IMR-90 (cell line): ENCODE results near the gene THRA. TPM values are rescaled to one million over a fixed set of nuclear protein-coding genes. Genes with fewer than 3 reads are reported as not detected.

Experiments used
- ATAC-seq: fragments of 200-7000 bp; cut with Tn5 transposase; 2 replicates; pipeline ENCODE4 v1.9.1; 2020; ENCODE audit warnings: low read depth, mild to moderate bottlenecking, moderate library complexity
- BruUV-seq: library from RNA; stranded (reverse); fragments of 400-500 nt; replicated peaks from 2 replicates; lab custom pipeline; 2021; lab: Mats Ljungman, UMichigan
- CTCF ChIA-PET: fragments of 300-600 bp; formaldehyde crosslinking; extraction: SDS; loops from one replicate; lab custom pipeline; 2021; ENCODE audit warnings: antibody characterized with exemption; lab: Yijun Ruan, JAX
- POLR2A ChIA-PET: fragments of 300-600 bp; sonication (Branson Sonifier 250); formaldehyde crosslinking; loops from one replicate; lab custom pipeline; 2022; ENCODE audit warnings: antibody characterized with exemption; ENCODE audit not compliant: unreplicated experiment; lab: Charles Lee
- DNase-seq: peaks from one replicate; pipeline ENCODE4 v3.0.0; 2013
- H2AFZ ChIP-seq: replicated peaks from 2 replicates; pipeline ENCODE3; 2013; ENCODE audit warnings: low read length, mild to moderate bottlenecking; ENCODE audit not compliant: poor library complexity
- H2AK5ac ChIP-seq: 2 replicates; pipeline ENCODE4 v1.6.1; 2013; ENCODE audit warnings: low read depth, low read length, inconsistent platforms
- H2AK9ac ChIP-seq: replicated peaks from 2 replicates; pipeline ENCODE3; 2013; ENCODE audit warnings: mild to moderate bottlenecking, low read depth, low read length, moderate library complexity; ENCODE audit not compliant: poor library complexity
- H2BK120ac ChIP-seq: 2 replicates; pipeline ENCODE4 v1.6.1; 2013; ENCODE audit warnings: low read depth, low read length, inconsistent platforms
- H2BK15ac ChIP-seq: 3 replicates; pipeline ENCODE4 v1.6.1; 2013; ENCODE audit warnings: low read depth, low read length, inconsistent platforms
- H2BK20ac ChIP-seq: 2 replicates; pipeline ENCODE4 v1.6.1; 2013; ENCODE audit warnings: low read depth, mild to moderate bottlenecking, inconsistent platforms, low read length, moderate library complexity
- H2BK5ac ChIP-seq: 2 replicates; pipeline ENCODE4 v1.6.1; 2013; ENCODE audit warnings: mild to moderate bottlenecking, low read depth, low read length, inconsistent platforms; ENCODE audit not compliant: poor library complexity, severe bottlenecking
- H3K14ac ChIP-seq: replicated peaks from 2 replicates; pipeline ENCODE4 v1.6.1; 2013; ENCODE audit warnings: low read depth, low read length, inconsistent platforms
- H3K18ac ChIP-seq: 2 replicates; pipeline ENCODE4 v1.6.1; 2013; ENCODE audit warnings: low read depth, low read length, control low read depth
- H3K23ac ChIP-seq: 2 replicates; pipeline ENCODE4 v1.6.1; 2013; ENCODE audit warnings: low read depth, low read length, inconsistent platforms
- H3K27ac ChIP-seq: 2 replicates; pipeline ENCODE4 v1.5.1; 2013; ENCODE audit warnings: mild to moderate bottlenecking, control low read depth, low read length; ENCODE audit not compliant: insufficient read depth
- H3K27me3 ChIP-seq: 2 replicates; pipeline ENCODE4 v1.6.1; 2013; ENCODE audit warnings: low read length; ENCODE audit not compliant: control insufficient read depth, insufficient read depth
- H3K36me3 ChIP-seq: 2 replicates; pipeline ENCODE4 v1.6.1; 2013; ENCODE audit warnings: low read length, mixed read lengths; ENCODE audit not compliant: control insufficient read depth, insufficient read depth
- H3K4ac ChIP-seq: 2 replicates; pipeline ENCODE4 v1.6.1; 2013; ENCODE audit warnings: low read depth, low read length, inconsistent platforms
- H3K4me1 ChIP-seq: 2 replicates; pipeline ENCODE4 v1.6.1; 2013; ENCODE audit warnings: low read length, mixed read lengths; ENCODE audit not compliant: control insufficient read depth, insufficient read depth
- H3K4me2 ChIP-seq: 2 replicates; pipeline ENCODE4 v1.6.1; 2013; ENCODE audit warnings: low read depth, mild to moderate bottlenecking, control low read depth, low read length, moderate library complexity
- H3K4me3 ChIP-seq: 2 replicates; pipeline ENCODE4 v1.5.1; 2013; ENCODE audit warnings: low read depth, mild to moderate bottlenecking, control low read depth, low read length, moderate library complexity; ENCODE audit not compliant: insufficient read depth
- H3K56ac ChIP-seq: 2 replicates; pipeline ENCODE4 v1.6.1; 2013; ENCODE audit warnings: low read length, inconsistent platforms; ENCODE audit not compliant: insufficient read depth; ENCODE audit errors: extremely low read depth
- H3K79me1 ChIP-seq, 2 experiments: 2 replicates each; pipeline ENCODE4 v1.6.1; 2013; ENCODE audit warnings: low read length in 2 of 2, inconsistent platforms in 1 of 2, low read depth in 1 of 2
- H3K9ac ChIP-seq: 2 replicates; pipeline ENCODE4 v1.6.1; 2013; ENCODE audit warnings: low read depth, low read length, control low read depth
- H3K9me1 ChIP-seq: 2 replicates; pipeline ENCODE4 v1.6.1; 2013; ENCODE audit warnings: low read length, inconsistent platforms; ENCODE audit not compliant: insufficient read depth
- H3K9me3 ChIP-seq: 2 replicates; pipeline ENCODE4 v1.6.1; 2013; ENCODE audit warnings: low read length; ENCODE audit not compliant: control insufficient read depth, insufficient read depth
- H4K20me1 ChIP-seq: 2 replicates; pipeline ENCODE4 v1.6.1; 2013; ENCODE audit warnings: low read length, inconsistent platforms; ENCODE audit not compliant: insufficient read depth
- H4K5ac ChIP-seq: 2 replicates; pipeline ENCODE4 v1.6.1; 2013; ENCODE audit warnings: mild to moderate bottlenecking, low read depth, low read length, control low read depth
- H4K8ac ChIP-seq, 2 experiments: 2 replicates each; pipeline ENCODE4 v1.6.1; 2013; ENCODE audit warnings: low read depth in 2 of 2, low read length in 2 of 2, control low read depth in 1 of 2, inconsistent platforms in 1 of 2
- H4K91ac ChIP-seq: 2 replicates; pipeline ENCODE4 v1.6.1; 2013; ENCODE audit warnings: low read depth, low read length, inconsistent platforms; ENCODE audit not compliant: insufficient read depth
- BHLHE40 ChIP-seq: fragments of 150-350 bp; IDR thresholded peaks from 2 replicates; pipeline ENCODE4 v1.6.1; 2016; ENCODE audit warnings: mild to moderate bottlenecking, low read depth, low read length
- ELK1 ChIP-seq: fragments of 150-350 bp; IDR thresholded peaks from 2 replicates; pipeline ENCODE4 v1.6.1; 2016; ENCODE audit warnings: low read depth, mild to moderate bottlenecking, low read length, moderate library complexity, borderline replicate concordance
- MAZ ChIP-seq: IDR thresholded peaks from 2 replicates; pipeline ENCODE4 v1.6.1; 2012; ENCODE audit warnings: low read depth, mild to moderate bottlenecking, low read length, improper control_type of control experiment, moderate library complexity, borderline replicate concordance
- USF2 ChIP-seq: fragments of 150-350 bp; IDR thresholded peaks from 2 replicates; pipeline ENCODE4 v1.6.1; 2017; ENCODE audit warnings: mild to moderate bottlenecking, antibody characterized with exemption, low read length, low read depth
- WGBS, 2 experiments: methylation state at CpG; one replicate each; pipeline versions ENCODE4 v1.1.5 to v1.1.7; 2013; ENCODE audit warnings: missing lambda C conversion rate in 2 of 2; ENCODE audit not compliant: insufficient read length in 1 of 2; ENCODE audit errors: extremely low coverage in 2 of 2; 5-methylcytosine and 5-hydroxymethylcytosine counted together
- dilution Hi-C: fragments of 300-500 bp; cut with HindIII; formaldehyde crosslinking; loops from one replicate; pipeline ENCODE4 v1.14.3; 2018; ENCODE audit warnings: low sequenced_read_pairs; ENCODE audit not compliant: unreplicated experiment
- in situ Hi-C: fragments of 300-500 bp; cut with MboI; formaldehyde crosslinking; loops from 3 replicates; pipeline ENCODE4 v1.14.3; 2019; ENCODE audit warnings: low sequenced_read_pairs, inconsistent platforms, mixed read lengths
- intact Hi-C: fragments of 100-400 bp; cut with micrococcal nuclease; formaldehyde crosslinking; loops from 2 replicates; pipeline ENCODE4 v1.10.0; 2022
- polyA plus RNA-seq, 3 experiments: library from polyadenylated mRNA; depleted of rRNA; stranded (reverse); fragments of >200 nt; gene quantifications; 2 replicates each; pipeline ENCODE4 v1.2.3, GENCODE V29; 2012; ENCODE audit warnings: low replicate concordance in 1 of 3
- total RNA-seq: library from RNA; depleted of rRNA; stranded (reverse); fragments of >200 nt; gene quantifications from 2 replicates; pipeline ENCODE4 v1.2.3, GENCODE V29; 2012

THRA gene
- total and polyA plus RNA-seq, 2 of the 4 experiments (the other 2 are of a cell fraction), result 22.0 to 23.4 TPM

GRCh38 chr17:40073454-40074174 lies 10.8 kb downstream of the THRA start:
- H3K9me3 ChIP-seq, result no peaks in the 10 kb centered on the region
- H3K27ac ChIP-seq, result no peak overlapping the region
- dilution Hi-C loops (no loop called here), intact Hi-C loops (no loop called here), in situ Hi-C loops (no loop called here)
- no peak overlapping the region for H4K5ac ChIP-seq
- no peak overlapping the region for H3K4ac ChIP-seq
- H2AK9ac ChIP-seq, result peak overlapping the region; percentile 37
- no peak overlapping the region for H3K56ac ChIP-seq
- DNase-seq (no peak), ATAC-seq (no peak)
- H3K9ac ChIP-seq, result no peak overlapping the region
- no peak overlapping the region for H2BK20ac ChIP-seq
- ChIA-PET POLR2A (no interaction called here), CTCF (interaction anchor here (0.6 to 3.0 kb wide), 2 partner anchors 20 to 63 kb away, joined by 3 to 11 read pairs; partner anchors contain the start of gene MED24)
- no peak overlapping the region for H3K4me2 ChIP-seq
- H3K18ac ChIP-seq, result no peak overlapping the region
- no peak overlapping the region for H2BK120ac ChIP-seq
- peaks cover 32% of the 10 kb centered on the region for H4K20me1 ChIP-seq
- H3K79me1 ChIP-seq, result peaks cover 23 to 81% of the 10 kb centered on the region in 2 experiments
- H3K14ac ChIP-seq, result no peak overlapping the region
- no peaks in the 10 kb centered on the region for H3K27me3 ChIP-seq
- no peak overlapping the region for H3K4me3 ChIP-seq
- peaks cover 46% of the 10 kb centered on the region for H3K4me1 ChIP-seq
- peaks cover 24% of the 10 kb centered on the region for H3K9me1 ChIP-seq
- H4K8ac ChIP-seq, result no peak overlapping the region
- no peak overlapping the region for H4K91ac ChIP-seq
- 100% methylated on average over 1 of the region's 7 CpGs; no CpG with 5 or more reads in 1 of the 2 experiments for WGBS, 2 experiments
- no TSS peak for BruUV-seq
- no peak for TF ChIP-seq USF2
- no peak for TF ChIP-seq BHLHE40
- TF ChIP-seq ELK1, result no peak
- TF ChIP-seq MAZ, result no peak
- H2AK5ac ChIP-seq, result no peak overlapping the region; the same call in 1 of the 2 replicates
- H2BK5ac ChIP-seq, result no peak overlapping the region
- H2BK15ac ChIP-seq, result no peak overlapping the region
- no peak overlapping the region for H2AFZ ChIP-seq
- H3K36me3 ChIP-seq, result peaks cover 21% of the 10 kb centered on the region
- no peak overlapping the region for H3K23ac ChIP-seq
